Spinal cord (tissue), 10 donors: ENCODE results near the gene PPIA. TPM values are rescaled to one million over a fixed set of nuclear protein-coding genes. Genes with fewer than 3 reads are reported as not detected.
A peak's percentile ranks its signal among the peaks of the same experiment; 100 is the strongest.

ENCODE experiments used
- DNase-seq, 6 donors: peaks; one replicate each; pipeline versions ENCODE4 v3.0.0 to v3.0.0-alpha.2; 2013 to 2015; ENCODE audit warnings: low spot score in 6 of 6, low read depth in 4 of 6
- H3K27ac ChIP-seq: one replicate; pipeline ENCODE4 v1.5.1; 2013; ENCODE audit warnings: low read depth, low read length, control low read depth
- H3K27me3 ChIP-seq: one replicate; pipeline ENCODE4 v1.6.1; 2013; ENCODE audit warnings: low read length; ENCODE audit not compliant: control insufficient read depth, insufficient read depth
- H3K36me3 ChIP-seq: one replicate; pipeline ENCODE4 v1.6.1; 2013; ENCODE audit warnings: low read length; ENCODE audit not compliant: control insufficient read depth, insufficient read depth
- H3K4me1 ChIP-seq: one replicate; pipeline ENCODE4 v1.6.1; 2013; ENCODE audit warnings: low read length; ENCODE audit not compliant: control insufficient read depth, insufficient read depth
- H3K4me3 ChIP-seq: one replicate; pipeline ENCODE4 v1.5.1; 2013; ENCODE audit warnings: low read depth, low read length, control low read depth
- H3K9me3 ChIP-seq: one replicate; pipeline ENCODE4 v1.6.1; 2013; ENCODE audit warnings: low read length; ENCODE audit not compliant: control insufficient read depth, insufficient read depth
- WGBS: methylation state at CpG from one replicate; pipeline ENCODE4 v1.1.5; 2013; ENCODE audit warnings: missing lambda C conversion rate; ENCODE audit not compliant: insufficient coverage; 5-methylcytosine and 5-hydroxymethylcytosine counted together
- long read RNA-seq, 4 donors: transcript quantifications; one replicate each; lab custom pipeline, GENCODE V29; 2026
- polyA plus RNA-seq, 2 donors: library from polyadenylated mRNA; unstranded; fragments of 120-200 nt; gene quantifications; one replicate each; pipeline ENCODE4 v1.2.1, GENCODE V29; 2013; ENCODE audit not compliant: insufficient read length in 2 of 2
- total RNA-seq, 2 donors: library from RNA; depleted of rRNA in 1 of 2; stranded (reverse); fragments of 120-200 nt in 1 of 2; fragments of >200 nt in 1 of 2; gene quantifications; one replicate each; pipeline versions ENCODE4 v1.2.3 to v1.2.4, GENCODE V29; 2013 to 2014
- donor health status: healthy.

PPIA gene
- 1,000 to 10,000 TPM; 1,472 to 1,903 TPM for total RNA-seq
- 1,000 to 10,000 TPM; 1,246 to 1,323 TPM for polyA plus RNA-seq
- long read RNA-seq, donor 1, transcript PPIA-201 (6 exons, 818 nt) = minor isoform, 6 of 1,539 reads
- long read RNA-seq, donor 1, transcript PPIA-203 (4 exons, 544 nt) = minor isoform, 19 of 1,539 reads
- long read RNA-seq, donor 1, transcript PPIA-204 (5 exons, 2,238 nt) = major isoform, 1,276 of 1,539 reads
- long read RNA-seq, donor 1, partial matches to known transcripts = 191 of 1,539 reads
- long read RNA-seq, donor 1, other reads (novel, unspliced or antisense) = 39 of 1,539 reads
- long read RNA-seq, donor 2, transcript PPIA-204 (5 exons, 2,238 nt) = major isoform, 604 of 806 reads
- long read RNA-seq, donor 2, transcript PPIA-203 (4 exons, 544 nt) = minor isoform, 11 of 806 reads
- long read RNA-seq, donor 2, partial matches to known transcripts = 160 of 806 reads
- long read RNA-seq, donor 2, other reads (novel, unspliced or antisense) = 24 of 806 reads
- long read RNA-seq, donor 3, transcript PPIA-204 (5 exons, 2,238 nt) = major isoform, 685 of 798 reads
- long read RNA-seq, donor 3, transcript PPIA-203 (4 exons, 544 nt) = minor isoform, 9 of 798 reads
- long read RNA-seq, donor 3, partial matches to known transcripts = 82 of 798 reads
- long read RNA-seq, donor 3, other reads (novel, unspliced or antisense) = 12 of 798 reads
- long read RNA-seq, donor 4, transcript PPIA-208 (6 exons, 907 nt) = minor isoform, 8 of 1,679 reads
- long read RNA-seq, donor 4, transcript PPIA-204 (5 exons, 2,238 nt) = major isoform, 1,454 of 1,679 reads
- long read RNA-seq, donor 4, transcript PPIA-203 (4 exons, 544 nt) = minor isoform, 15 of 1,679 reads
- long read RNA-seq, donor 4, transcript PPIA-201 (6 exons, 818 nt) = minor isoform, 25 of 1,679 reads
- long read RNA-seq, donor 4, partial matches to known transcripts = 122 of 1,679 reads
- long read RNA-seq, donor 4, other reads (novel, unspliced or antisense) = 51 of 1,679 reads

GRCh38 chr7:44796504-44797328 is at the start of gene PPIA:
PPIA (plus strand) TSS chr7:44796681; CDS start chr7:44796725, 44 bp downstream.
- peak; percentile 94 to 99 (median 97) for DNase-seq
- H3K27ac ChIP-seq = peak within 1 kb of the TSS; percentile 99
- H3K4me1 ChIP-seq = peaks cover 18% of the 10 kb centered on the region
- H3K4me3 ChIP-seq = peak within 1 kb of the TSS; percentile 97
- H3K27me3 ChIP-seq = no peaks in the 10 kb centered on the region
- peaks cover 18% of the 10 kb centered on the region for H3K36me3 ChIP-seq
- under 1% methylated on average over 99 of the region's 99 CpGs for WGBS
- H3K9me3 ChIP-seq = no peaks in the 10 kb centered on the region

GRCh38 chr7:44748045-44748947 is 48.2 kb upstream of the PPIA start, which contains the start of gene ZMIZ2:
ZMIZ2 (plus strand) TSS chr7:44748847; CDS start chr7:44756250, 7,403 bp downstream.
- Histone ChIP-seq H3K4me1 (peaks cover 24% of the 10 kb centered on the region), H3K27ac (peak within 1 kb of the TSS; percentile 94), H3K4me3 (peak within 1 kb of the TSS; percentile 83), H3K9me3 (no peaks in the 10 kb centered on the region), H3K27me3 (no peaks in the 10 kb centered on the region), H3K36me3 (peaks cover 14% of the 10 kb centered on the region)
- peak; percentile 69 to 97 (median 84) for DNase-seq
- 0% methylated on average over 87 of the region's 92 CpGs for WGBS

GRCh38 chr7:44748948-44749731 is 47.3 kb upstream of the PPIA start:
- Histone ChIP-seq H3K9me3 (no peaks in the 10 kb centered on the region), H3K36me3 (peaks cover 17% of the 10 kb centered on the region), H3K27me3 (no peaks in the 10 kb centered on the region), H3K4me1 (peaks cover 26% of the 10 kb centered on the region), H3K4me3 (peak overlapping the region; percentile 83), H3K27ac (no peak overlapping the region)
- peak in 2 of 6 donors; percentile 30 to 41 for DNase-seq
- under 1% methylated on average over 60 of the region's 60 CpGs for WGBS

GRCh38 chr7:44749992-44750391 is 46.5 kb upstream of the PPIA start:
- 100% methylated on average over 1 of the region's 2 CpGs for WGBS
- Histone ChIP-seq H3K27me3 (no peaks in the 10 kb centered on the region), H3K4me3 (no peak overlapping the region), H3K27ac (no peak overlapping the region), H3K36me3 (peaks cover 18% of the 10 kb centered on the region), H3K4me1 (peaks cover 29% of the 10 kb centered on the region), H3K9me3 (no peaks in the 10 kb centered on the region)
- DNase-seq = no peak

- peaks cover 21% of the 10 kb centered on the region for H3K36me3 ChIP-seq
- no peaks in the 10 kb centered on the region for H3K27me3 ChIP-seq
- H3K9me3 ChIP-seq = no peaks in the 10 kb centered on the region
- 100% methylated on average over 3 of the region's 3 CpGs for WGBS
- DNase-seq = no peak
- no peak overlapping the region for H3K4me3 ChIP-seq
- H3K27ac ChIP-seq = no peak overlapping the region
- peaks cover 34% of the 10 kb centered on the region for H3K4me1 ChIP-seq
Observed at GRCh38 chr7:44750424-44750823, 46.1 kb upstream of the PPIA start.

- H3K9me3 ChIP-seq = no peaks in the 10 kb centered on the region
- H3K27ac ChIP-seq = no peak overlapping the region
- no peak overlapping the region for H3K4me3 ChIP-seq
- peaks cover 40% of the 10 kb centered on the region for H3K4me1 ChIP-seq
- H3K36me3 ChIP-seq = peaks cover 23% of the 10 kb centered on the region
- H3K27me3 ChIP-seq = no peaks in the 10 kb centered on the region
- 79% methylated on average over 5 of the region's 6 CpGs for WGBS
- no peak for DNase-seq
Observed at GRCh38 chr7:44750921-44751571, 45.4 kb upstream of the PPIA start.

- Histone ChIP-seq H3K27me3 (no peaks in the 10 kb centered on the region), H3K9me3 (no peaks in the 10 kb centered on the region), H3K4me3 (no peak overlapping the region), H3K36me3 (peaks cover 41% of the 10 kb centered on the region), H3K27ac (no peak overlapping the region), H3K4me1 (peaks cover 51% of the 10 kb centered on the region)
- no CpG with 5 or more reads among the region's 2 CpGs for WGBS
- no peak for DNase-seq
Observed at GRCh38 chr7:44752822-44753221, 43.7 kb upstream of the PPIA start.
